Neural crest cell (in vitro differentiated cells): Measurements from ENCODE around the gene MILR1. TPM values are rescaled to one million over a fixed set of nuclear protein-coding genes. Genes with fewer than 3 reads are reported as not detected.

Experiments
- DNase-seq: peaks from one replicate; pipeline ENCODE4 v3.0.0; 2021; ENCODE audit warnings: low read depth, mixed read lengths, low spot score
- H3K27ac Mint-ChIP-seq: one replicate; pipeline ENCODE4 v1.8.0; 2021; ENCODE audit warnings: mild to moderate bottlenecking, mixed read lengths; ENCODE audit not compliant: unreplicated experiment
- H3K27me3 Mint-ChIP-seq: 2 replicates; pipeline ENCODE4 v1.8.0; 2021; ENCODE audit warnings: low read depth, mild to moderate bottlenecking, mixed read lengths
- H3K36me3 Mint-ChIP-seq: 2 replicates; pipeline ENCODE4 v1.8.0; 2021; ENCODE audit warnings: low read depth, mild to moderate bottlenecking, mixed read lengths
- H3K4me1 Mint-ChIP-seq: 2 replicates; pipeline ENCODE4 v1.8.0; 2021; ENCODE audit warnings: mixed read lengths
- H3K4me3 Mint-ChIP-seq: one replicate; pipeline ENCODE4 v1.8.0; 2021; ENCODE audit warnings: mild to moderate bottlenecking, mixed read lengths
- H3K9me3 Mint-ChIP-seq: 2 replicates; pipeline ENCODE4 v1.8.0; 2021; ENCODE audit warnings: mixed read lengths
- CTCF ChIP-seq: fragments of 200-600 bp; sonication (generic); conservative IDR thresholded peaks from 2 replicates; pipeline ENCODE4 v1.5.0; 2021; ENCODE audit warnings: antibody characterized with exemption, mild to moderate bottlenecking
- total RNA-seq: library from RNA; stranded (reverse); gene quantifications from 2 replicates; pipeline ENCODE4 v1.2.1, GENCODE V29; 2021

Gene MILR1
- total RNA-seq, 1 donor from 2014 or later = not detected

GRCh38 chr17:64506576-64507412 is 57.9 kb downstream of the MILR1 start, which contains the start of gene CEP95:
Gene CEP95 (plus strand): TSS chr17:64506977. CDS start chr17:64507098, 121 bp downstream.
- H3K4me3 Mint-ChIP-seq = peak within 1 kb of the TSS; percentile 100
- H3K9me3 Mint-ChIP-seq = no peaks in the 10 kb centered on the region
- peak; percentile 98 for DNase-seq
- no peak for TF ChIP-seq CTCF
- peaks cover 60% of the 10 kb centered on the region for H3K4me1 Mint-ChIP-seq
- H3K36me3 Mint-ChIP-seq = peaks cover 48% of the 10 kb centered on the region
- peak within 1 kb of the TSS; percentile 100 for H3K27ac Mint-ChIP-seq
- peaks cover 29% of the 10 kb centered on the region for H3K27me3 Mint-ChIP-seq

GRCh38 chr17:64507413-64507782 is 58.5 kb downstream of the MILR1 start:
- peak overlapping the region; percentile 100 for H3K27ac Mint-ChIP-seq
- DNase-seq = no peak
- no peaks in the 10 kb centered on the region for H3K9me3 Mint-ChIP-seq
- no peak for TF ChIP-seq CTCF
- peak overlapping the region; percentile 100 for H3K4me3 Mint-ChIP-seq
- H3K4me1 Mint-ChIP-seq = peaks cover 54% of the 10 kb centered on the region
- H3K36me3 Mint-ChIP-seq = peaks cover 42% of the 10 kb centered on the region
- H3K27me3 Mint-ChIP-seq = peaks cover 25% of the 10 kb centered on the region

GRCh38 chr17:64508683-64509082 is 59.8 kb downstream of the MILR1 start:
- H3K9me3 Mint-ChIP-seq = no peaks in the 10 kb centered on the region
- H3K4me3 Mint-ChIP-seq = peak overlapping the region; percentile 100
- H3K27me3 Mint-ChIP-seq = peaks cover 23% of the 10 kb centered on the region
- DNase-seq = no peak
- no peak for TF ChIP-seq CTCF
- peaks cover 44% of the 10 kb centered on the region for H3K4me1 Mint-ChIP-seq
- peaks cover 37% of the 10 kb centered on the region for H3K36me3 Mint-ChIP-seq
- no peak overlapping the region for H3K27ac Mint-ChIP-seq

- no peak for TF ChIP-seq CTCF
- DNase-seq = no peak
- peaks cover 21% of the 10 kb centered on the region for H3K27me3 Mint-ChIP-seq
- peak overlapping the region; percentile 67 for H3K4me3 Mint-ChIP-seq
- peaks cover 39% of the 10 kb centered on the region for H3K4me1 Mint-ChIP-seq
- H3K36me3 Mint-ChIP-seq = peaks cover 33% of the 10 kb centered on the region
- H3K27ac Mint-ChIP-seq = no peak overlapping the region
- H3K9me3 Mint-ChIP-seq = no peaks in the 10 kb centered on the region
These were observed 60.3 kb downstream of the MILR1 start for GRCh38 chr17:64509179-64509578.

- no peak overlapping the region for H3K4me3 Mint-ChIP-seq
- TF ChIP-seq CTCF = no peak
- H3K4me1 Mint-ChIP-seq = no peaks in the 10 kb centered on the region
- H3K27me3 Mint-ChIP-seq = no peaks in the 10 kb centered on the region
- DNase-seq = no peak
- H3K27ac Mint-ChIP-seq = no peak overlapping the region
- H3K36me3 Mint-ChIP-seq = peaks cover 8% of the 10 kb centered on the region
- no peaks in the 10 kb centered on the region for H3K9me3 Mint-ChIP-seq
These were observed 66.5 kb downstream of the MILR1 start for GRCh38 chr17:64515419-64515818.
